PC-9 (cell line): ENCODE measurements around the gene RNASET2. TPM values are rescaled to one million over a fixed set of nuclear protein-coding genes. Genes with fewer than 3 reads are reported as not detected.

Source experiments
- BruUV-seq: library from RNA; stranded (reverse); fragments of 400-500 nt; replicated peaks from 2 replicates; lab custom pipeline; 2021; lab: Mats Ljungman, UMichigan
- CTCF ChIA-PET: fragments of 300-600 bp; sonication (Branson Sonifier 250); formaldehyde crosslinking; loops from one replicate; lab custom pipeline; 2022; ENCODE audit warnings: antibody characterized with exemption; lab: Charles Lee
- POLR2A ChIA-PET: fragments of 300-600 bp; sonication (Branson Sonifier 250); formaldehyde crosslinking; loops from one replicate; lab custom pipeline; 2022; ENCODE audit warnings: antibody characterized with exemption; ENCODE audit not compliant: unreplicated experiment; lab: Charles Lee
- DNase-seq, 2 experiments: peaks; one replicate each; pipeline versions ENCODE4 v3.0.0 to v3.0.0-alpha.2; 2015 to 2022; ENCODE audit warnings: mixed read lengths in 1 of 2
- H2AFZ ChIP-seq: fragments of 200-600 bp; sonication (generic); 2 replicates; pipeline ENCODE4 v1.8.1; 2017; ENCODE audit warnings: antibody characterized with exemption
- H3F3A ChIP-seq: fragments of 200-600 bp; sonication (generic); 2 replicates; pipeline ENCODE4 v1.8.1; 2017; ENCODE audit warnings: antibody characterized with exemption, mild to moderate bottlenecking, low read depth; ENCODE audit not compliant: insufficient read depth
- H3K27ac ChIP-seq: fragments of 200-600 bp; sonication (generic); 2 replicates; pipeline ENCODE4 v1.6.1; 2016; ENCODE audit warnings: mixed run types
- H3K27me3 ChIP-seq: fragments of 200-600 bp; sonication (generic); 2 replicates; pipeline ENCODE4 v1.6.1; 2016; ENCODE audit warnings: low read depth, mixed run types; ENCODE audit not compliant: insufficient read depth
- H3K36me3 ChIP-seq: fragments of 200-600 bp; sonication (generic); 2 replicates; pipeline ENCODE4 v1.6.1; 2016; ENCODE audit warnings: low read depth, mixed run types
- H3K4me1 ChIP-seq: fragments of 200-600 bp; sonication (generic); replicated peaks from 2 replicates; pipeline ENCODE4 v1.6.1; 2016; ENCODE audit warnings: mixed run types; ENCODE audit not compliant: insufficient read depth
- H3K4me2 ChIP-seq: fragments of 200-600 bp; sonication (generic); 2 replicates; pipeline ENCODE4 v1.6.1; 2017; ENCODE audit warnings: mixed run types
- H3K4me3 ChIP-seq: fragments of 200-600 bp; sonication (generic); 2 replicates; pipeline ENCODE4 v1.6.1; 2016; ENCODE audit warnings: mixed run types
- H3K79me2 ChIP-seq: fragments of 200-600 bp; sonication (generic); 2 replicates; pipeline ENCODE4 v1.6.1; 2017; ENCODE audit warnings: low read depth, mixed run types
- H3K9me2 ChIP-seq: fragments of 200-600 bp; sonication (generic); 2 replicates; pipeline ENCODE4 v1.8.1; 2017; ENCODE audit warnings: mild to moderate bottlenecking; ENCODE audit not compliant: insufficient read depth
- H3K9me3 ChIP-seq: fragments of 200-600 bp; sonication (generic); 2 replicates; pipeline ENCODE4 v1.8.1; 2016; ENCODE audit warnings: low read depth; ENCODE audit not compliant: insufficient read depth
- H4K20me1 ChIP-seq: fragments of 200-600 bp; sonication (generic); 2 replicates; pipeline ENCODE4 v1.8.1; 2017; ENCODE audit not compliant: insufficient read depth
- CTCF ChIP-seq: fragments of 200-600 bp; sonication (generic); conservative IDR thresholded peaks from 2 replicates; pipeline ENCODE4 v1.6.1; 2017; ENCODE audit warnings: mixed run types, antibody characterized with exemption, mild to moderate bottlenecking, moderate library complexity
- EZH2 ChIP-seq: fragments of 200-600 bp; sonication (generic); IDR thresholded peaks from 2 replicates; pipeline ENCODE4 v1.8.0; 2017; ENCODE audit warnings: antibody characterized with exemption, low read depth
- intact Hi-C: fragments of 100-400 bp; cut with micrococcal nuclease; formaldehyde crosslinking; loops from one replicate; pipeline ENCODE4 v1.10.0; 2022; ENCODE audit not compliant: unreplicated experiment
- total RNA-seq: library from RNA; stranded (reverse); gene quantifications from 2 replicates; pipeline ENCODE4 v1.2.3, GENCODE V29; 2021

The RNASET2 gene
- total RNA-seq, 1 experiment from 2014 or later, result 16.3 TPM

DNA sequence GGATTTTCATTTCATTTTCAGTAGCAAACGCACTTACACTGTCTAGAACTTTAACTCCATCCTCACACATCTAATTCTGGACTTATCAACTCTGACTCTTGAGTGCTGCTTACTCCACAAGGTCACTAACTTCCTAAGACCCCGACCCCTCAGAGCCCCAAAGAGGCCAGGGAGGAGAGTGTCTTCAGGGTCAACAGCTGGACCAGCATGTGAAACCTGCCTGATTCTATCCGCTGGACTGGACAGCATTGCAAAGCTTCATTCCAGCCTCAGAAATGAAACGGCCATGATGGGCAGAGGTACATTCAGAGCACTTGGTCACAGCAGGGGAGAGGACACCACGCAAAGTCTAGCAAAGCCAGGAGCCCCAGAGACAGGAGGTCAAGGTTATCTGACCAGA is 9.1 kb downstream of the RNASET2 start:
- Histone ChIP-seq H3K27me3 (no peaks in the 10 kb centered on the region), H3K36me3 (no peaks in the 10 kb centered on the region), H3K4me3 (no peak overlapping the region), H4K20me1 (no peaks in the 10 kb centered on the region), H3K27ac (no peak overlapping the region), H3K9me3 (no peaks in the 10 kb centered on the region), H3K9me2 (no peaks in the 10 kb centered on the region), H3K4me2 (no peak overlapping the region), H2AFZ (no peak overlapping the region), H3K4me1 (0 out of 2 replicates have a peak, but pooled peaks cover 8% of the 10 kb centered on the region), H3F3A (no peaks in the 10 kb centered on the region), H3K79me2 (no peaks in the 10 kb centered on the region)
- ChIA-PET CTCF (no interaction called here), POLR2A (no interaction called here)
- DNase-seq, result no peak
- TF ChIP-seq CTCF (no peak), EZH2 (no peak)
- intact Hi-C loops, result no loop called here
- BruUV-seq, result no TSS peak

- ChIA-PET CTCF (no interaction called here), POLR2A (no interaction called here)
- no peak overlapping the region for H2AFZ ChIP-seq
- no peak for DNase-seq
- no peaks in the 10 kb centered on the region for H3K9me3 ChIP-seq
- H3K4me1 ChIP-seq, result peaks cover 15% of the 10 kb centered on the region
- H3K79me2 ChIP-seq, result no peaks in the 10 kb centered on the region
- TF ChIP-seq CTCF (no peak), EZH2 (no peak)
- no peak overlapping the region for H3K27ac ChIP-seq
- intact Hi-C loops, result no loop called here
- no peaks in the 10 kb centered on the region for H3K9me2 ChIP-seq
- no peaks in the 10 kb centered on the region for H4K20me1 ChIP-seq
- no peak overlapping the region for H3K4me3 ChIP-seq
- no peaks in the 10 kb centered on the region for H3K36me3 ChIP-seq
- H3F3A ChIP-seq, result peaks cover 4% of the 10 kb centered on the region; the same call in 1 of the 2 replicates
- BruUV-seq, result no TSS peak
- no peaks in the 10 kb centered on the region for H3K27me3 ChIP-seq
- H3K4me2 ChIP-seq, result no peak overlapping the region
Measured at GRCh38 chr6:166946125-166946524, 10.2 kb downstream of the RNASET2 start.

GRCh38 chr6:166944666-166945256 is 11.6 kb downstream of the RNASET2 start:
- no TSS peak for BruUV-seq
- TF ChIP-seq EZH2, result no peak
- no peak for TF ChIP-seq CTCF
- Histone ChIP-seq H4K20me1 (no peaks in the 10 kb centered on the region), H3K4me1 (peaks cover 21% of the 10 kb centered on the region), H2AFZ (no peak overlapping the region), H3K79me2 (no peaks in the 10 kb centered on the region), H3K4me3 (no peak overlapping the region), H3K27ac (no peak overlapping the region), H3K4me2 (no peak overlapping the region), H3K9me3 (no peaks in the 10 kb centered on the region), H3K36me3 (no peaks in the 10 kb centered on the region), H3F3A (peaks cover 17% of the 10 kb centered on the region; the same call in 1 of the 2 replicates), H3K9me2 (no peaks in the 10 kb centered on the region), H3K27me3 (no peaks in the 10 kb centered on the region)
- CTCF ChIA-PET, result no interaction called here
- intact Hi-C loops, result loop anchor here (5.0 kb wide), 1 partner anchor 53 kb away; the partner anchor contains the start of gene CEP43
- POLR2A ChIA-PET, result no interaction called here
- no peak for DNase-seq
